Measurements from ENCODE around the gene CCL22. TPM values are rescaled to one million over a fixed set of nuclear protein-coding genes. Genes with fewer than 3 reads are reported as not detected.

CCL22 gene
- total and polyA plus RNA-seq, 2 donors (not counting 3 experiments of a cell fraction or from before 2014, with no cell fraction given), result not detected

GRCh38 chr16:57377080-57377841 lies 18.7 kb downstream of the CCL22 start:
- H3K27me3 ChIP-seq (ENCODE audit: control insufficient read depth in 2 of 2, insufficient read depth in 2 of 2, low read length in 2 of 2), result peaks cover 4% of the 10 kb centered on the region in 2 experiments
- no peak overlapping the region for H3K4me3 ChIP-seq (replicated peaks in 1 of 3; ENCODE audit: insufficient read depth in 1 of 3, low read depth in 1 of 3, low read length in 3 of 3)
- ChIA-PET CTCF (interaction anchor here (1.0 to 1.2 kb wide), 2 partner anchors 25 to 77 kb away, joined by 3 read pairs; no protein-coding TSS in a partner anchor), POLR2A (interaction anchor here (0.7 kb wide), 1 partner anchor 40 kb away, joined by 4 read pairs; no protein-coding TSS in a partner anchor)
- H3K9ac ChIP-seq (replicated peaks; ENCODE audit: extremely low read depth, insufficient read depth, low read length), result no peak overlapping the region
- no TSS peak for BruUV-seq (replicated peaks)
- H3K36me3 ChIP-seq (ENCODE audit: control insufficient read depth in 2 of 2, extremely low read depth in 1 of 2, insufficient read depth in 2 of 2, low read length in 2 of 2), result no peaks in the 10 kb centered on the region
- no peak for FAIRE-seq
- TF ChIP-seq EZH2 (IDR thresholded peaks at IDR 0.05; ENCODE audit: borderline replicate concordance, low read depth, low read length, severe bottlenecking) (no peak), GATA2 (IDR thresholded peaks at IDR 0.05; ENCODE audit: insufficient read depth, insufficient read length, low read depth, low read length) (no peak), MYC (IDR thresholded peaks at IDR 0.05; ENCODE audit: low read depth, low read length) (no peak), MAX (IDR thresholded peaks at IDR 0.05; ENCODE audit: insufficient read depth, insufficient read length) (no peak), POLR2AphosphoS5 (IDR thresholded peaks at IDR 0.05; ENCODE audit: insufficient read depth, low read depth, low read length) (no peak), JUN (IDR thresholded peaks at IDR 0.05; ENCODE audit: borderline replicate concordance, insufficient read depth, insufficient read length, low read depth) (no peak), POLR2A (IDR thresholded peaks at IDR 0.05; ENCODE audit: low read depth, low read length) (no peak), CTCF (IDR thresholded peaks at IDR 0.05; ENCODE audit: extremely low read depth in 1 of 2, insufficient read depth in 1 of 2, low read depth in 1 of 2, low read length in 2 of 2) (no peak), FOS (IDR thresholded peaks at IDR 0.05; ENCODE audit: borderline replicate concordance, insufficient read depth, low read length) (no peak)
- H3K9me3 ChIP-seq (replicated peaks; ENCODE audit: control insufficient read depth, insufficient read depth, low read length), result no peaks in the 10 kb centered on the region
- no peak overlapping the region for H3K4me2 ChIP-seq (ENCODE audit: insufficient read depth, low read length)
- no peak overlapping the region for H3K27ac ChIP-seq (ENCODE audit: insufficient read depth, low read depth, low read length)
- no peaks in the 10 kb centered on the region for H3K9me1 ChIP-seq (replicated peaks; ENCODE audit: control insufficient read depth, extremely low read depth, insufficient read depth, low read length)
- dilution Hi-C loops (cut with MboI; ENCODE audit: extremely low pct_ligation_motif_present, low sequenced_read_pairs) (no loop called here), intact Hi-C loops (cut with micrococcal nuclease) (no loop called here)
- peaks cover 12% of the 10 kb centered on the region for H3K4me1 ChIP-seq (ENCODE audit: control insufficient read depth, extremely low read depth, insufficient read depth, low read length)
- H3K79me2 ChIP-seq (ENCODE audit: control insufficient read depth, insufficient read depth, low read length), result no peaks in the 10 kb centered on the region
- no peak overlapping the region for H2AFZ ChIP-seq (ENCODE audit: low read depth, low read length)
- no peaks in the 10 kb centered on the region for H4K20me1 ChIP-seq (replicated peaks; ENCODE audit: control insufficient read depth, extremely low read depth, insufficient read depth, low read length)
- no peak for DNase-seq (ENCODE audit: low read depth, low spot score)
